ENCODE measurements around the gene ACBD4. TPM values are rescaled to one million over a fixed set of nuclear protein-coding genes. Genes with fewer than 3 reads are reported as not detected.
"Not testable (repeated sequence)": the region's sequence is repeated elsewhere in the genome, so short reads cannot be mapped to it uniquely, and the experiment has no call there.

ACBD4 gene
- total RNA-seq, 1 donor from 2014 or later, result 3.1 TPM

DNA sequence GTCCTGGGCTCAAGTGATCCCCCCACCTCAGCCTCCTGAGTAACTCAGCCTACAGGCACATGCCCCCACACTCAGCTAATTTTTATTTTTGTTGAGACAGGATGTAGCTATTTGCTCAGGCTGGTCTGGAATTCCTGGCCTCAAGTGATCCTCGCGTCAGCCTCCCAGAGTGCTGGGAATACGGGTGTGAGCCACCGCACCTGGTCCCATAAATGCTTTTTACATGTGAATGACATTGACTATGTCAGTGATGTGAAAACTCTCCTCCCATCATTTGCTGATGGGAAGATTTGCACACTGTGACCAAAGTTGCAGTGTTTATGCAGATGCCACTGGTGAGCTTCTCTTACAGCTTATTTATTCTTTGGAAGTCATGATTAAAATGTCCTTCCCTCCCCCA is 18.2 kb upstream of the ACBD4 start:
- peaks cover 36 to 63% (median 60%) of the 10 kb centered on the region in 3 donors for H3K36me3 ChIP-seq (ENCODE audit: control insufficient read depth in 3 of 3, insufficient read depth in 3 of 3, low read length in 3 of 3)
- no peak overlapping the region for H3K9ac ChIP-seq (ENCODE audit: low read depth in 1 of 3, low read length in 3 of 3)
- peaks cover 11 to 24% (median 13%) of the 10 kb centered on the region in 3 donors for H3K4me1 ChIP-seq (ENCODE audit: control insufficient read depth in 3 of 3, insufficient read depth in 3 of 3, low read length in 3 of 3)
- H3K9me3 ChIP-seq (ENCODE audit: control insufficient read depth in 3 of 3, low read length in 3 of 3), result no peaks in the 10 kb centered on the region
- H3K4me3 ChIP-seq (ENCODE audit: low read length in 3 of 3), result no peak overlapping the region
- H3K27me3 ChIP-seq (ENCODE audit: control insufficient read depth in 3 of 3, insufficient read depth in 3 of 3, low read length in 3 of 3), result no peaks in the 10 kb centered on the region
- no peak overlapping the region for H3K27ac ChIP-seq (ENCODE audit: low read depth, low read length)

DNA sequence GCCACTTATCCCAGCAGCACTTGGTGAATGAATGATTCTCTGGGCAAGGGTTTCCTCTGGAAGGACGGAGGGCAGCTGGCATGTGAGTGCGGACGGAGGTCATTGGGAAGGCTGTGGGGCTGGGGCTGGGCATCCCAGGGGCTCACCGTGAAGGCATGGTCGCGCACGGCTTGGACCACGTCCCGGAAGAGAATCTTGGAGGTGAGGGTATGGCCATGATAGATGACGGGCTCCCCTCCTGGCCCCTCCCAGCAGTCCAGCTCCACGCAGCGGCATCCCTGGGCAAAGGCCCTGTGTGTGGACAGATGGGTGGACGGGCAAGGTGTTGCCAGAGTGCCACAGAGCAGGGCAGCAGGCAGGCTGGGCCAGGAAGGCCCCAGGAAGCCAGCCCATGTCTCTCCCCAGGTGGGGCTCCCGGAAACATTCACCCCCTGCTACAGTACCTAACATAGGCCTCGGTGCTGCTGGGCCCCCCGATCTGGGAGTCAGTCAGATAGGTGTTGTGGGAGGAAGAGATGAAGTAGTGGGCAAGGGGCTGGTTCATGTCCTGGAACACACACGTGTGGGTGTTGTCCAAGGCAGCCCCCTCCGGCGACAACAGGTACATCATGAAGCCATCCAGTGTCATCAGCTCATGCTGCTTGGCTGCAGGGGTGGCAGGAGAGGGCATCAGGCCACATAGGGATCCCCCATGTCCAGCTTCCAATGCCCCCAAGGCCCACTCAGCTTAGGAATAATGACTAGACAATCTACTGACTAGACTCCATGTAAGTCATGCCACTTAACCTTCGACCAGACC is 17.4 kb upstream of the ACBD4 start:
- Histone ChIP-seq H3K4me1 (ENCODE audit: control insufficient read depth in 3 of 3, insufficient read depth in 3 of 3, low read length in 3 of 3) (peaks cover 9 to 24% (median 9%) of the 10 kb centered on the region in 3 donors), H3K9me3 (ENCODE audit: control insufficient read depth in 3 of 3, low read length in 3 of 3) (no peaks in the 10 kb centered on the region), H3K27ac (ENCODE audit: low read depth, low read length) (no peak overlapping the region), H3K27me3 (ENCODE audit: control insufficient read depth in 3 of 3, insufficient read depth in 3 of 3, low read length in 3 of 3) (no peaks in the 10 kb centered on the region), H3K4me3 (ENCODE audit: low read length in 3 of 3) (no peak overlapping the region), H3K36me3 (ENCODE audit: control insufficient read depth in 3 of 3, insufficient read depth in 3 of 3, low read length in 3 of 3) (peaks cover 35 to 56% (median 54%) of the 10 kb centered on the region in 3 donors), H3K9ac (ENCODE audit: low read depth in 1 of 3, low read length in 3 of 3) (peak overlapping the region in 1 of 3 donors; percentile 40)

DNA sequence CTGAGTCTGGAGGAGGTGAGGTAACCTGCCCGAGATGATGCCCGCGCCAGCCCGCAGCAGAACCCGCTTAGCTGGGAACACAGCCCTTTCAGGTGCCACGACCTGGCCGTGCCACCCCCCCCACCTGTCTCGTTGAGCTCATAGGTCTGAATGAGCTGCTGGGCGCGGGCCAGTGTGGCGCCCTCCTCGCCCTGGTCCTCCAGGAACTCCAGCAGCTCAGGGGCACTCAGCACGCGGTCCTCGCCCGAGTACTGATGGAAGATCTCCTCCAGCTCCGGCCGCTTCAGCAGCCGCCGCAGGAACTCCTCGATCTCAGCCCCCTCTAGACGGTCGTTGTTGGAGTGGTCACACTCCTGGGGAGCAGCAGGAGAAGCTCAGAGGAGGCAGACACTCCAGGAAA is 16.8 kb upstream of the ACBD4 start:
- Histone ChIP-seq H3K4me1 (ENCODE audit: control insufficient read depth in 3 of 3, insufficient read depth in 3 of 3, low read length in 3 of 3) (peaks cover 7 to 24% (median 8%) of the 10 kb centered on the region in 3 donors), H3K36me3 (ENCODE audit: control insufficient read depth in 3 of 3, insufficient read depth in 3 of 3, low read length in 3 of 3) (peaks cover 31 to 50% (median 48%) of the 10 kb centered on the region in 3 donors)

DNA sequence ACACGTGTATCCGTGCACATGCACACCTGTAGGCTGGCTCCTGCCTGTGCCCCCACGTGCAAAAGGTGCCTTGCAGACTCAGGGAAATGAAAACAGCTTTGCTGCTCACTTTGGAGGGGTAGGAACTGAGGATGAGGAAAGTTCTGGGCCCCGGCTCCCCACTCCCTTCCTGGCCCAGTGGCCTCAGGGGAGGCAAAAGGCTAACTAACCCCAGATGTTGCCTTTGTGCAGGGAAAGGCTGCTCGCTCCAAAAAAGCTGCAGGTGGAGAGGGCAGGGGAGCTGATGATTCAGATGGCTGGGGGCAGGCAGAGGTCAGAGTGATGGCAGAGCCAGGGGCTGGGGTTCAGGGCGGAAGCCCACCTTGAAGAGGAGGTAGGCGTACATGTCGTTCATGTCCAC is 15.5 kb upstream of the ACBD4 start:
- H3K27ac ChIP-seq (ENCODE audit: low read depth, low read length), result no peak overlapping the region
- peaks cover 31 to 45% (median 39%) of the 10 kb centered on the region in 3 donors for H3K36me3 ChIP-seq (ENCODE audit: control insufficient read depth in 3 of 3, insufficient read depth in 3 of 3, low read length in 3 of 3)
- no peaks in the 10 kb centered on the region for H3K9me3 ChIP-seq (ENCODE audit: control insufficient read depth in 3 of 3, low read length in 3 of 3)
- H3K4me3 ChIP-seq (ENCODE audit: low read length in 3 of 3), result no peak overlapping the region
- no peaks in the 10 kb centered on the region for H3K27me3 ChIP-seq (ENCODE audit: control insufficient read depth in 3 of 3, insufficient read depth in 3 of 3, low read length in 3 of 3)
- no peak overlapping the region for H3K9ac ChIP-seq (ENCODE audit: low read depth in 1 of 3, low read length in 3 of 3)
- H3K4me1 ChIP-seq (ENCODE audit: control insufficient read depth in 3 of 3, insufficient read depth in 3 of 3, low read length in 3 of 3), result peaks cover 19 to 31% (median 21%) of the 10 kb centered on the region in 3 donors

More for the DNA sequence above, 16.8 kb upstream of the ACBD4 start:
- H3K9me3 ChIP-seq (ENCODE audit: control insufficient read depth in 3 of 3, low read length in 3 of 3), result no peaks in the 10 kb centered on the region
- no peak overlapping the region for H3K27ac ChIP-seq (ENCODE audit: low read depth, low read length)
- no peak overlapping the region for H3K9ac ChIP-seq (ENCODE audit: low read depth in 1 of 3, low read length in 3 of 3)
- no peaks in the 10 kb centered on the region for H3K27me3 ChIP-seq (ENCODE audit: control insufficient read depth in 3 of 3, insufficient read depth in 3 of 3, low read length in 3 of 3)
- H3K4me3 ChIP-seq (ENCODE audit: low read length in 3 of 3), result no peak overlapping the region

DNA sequence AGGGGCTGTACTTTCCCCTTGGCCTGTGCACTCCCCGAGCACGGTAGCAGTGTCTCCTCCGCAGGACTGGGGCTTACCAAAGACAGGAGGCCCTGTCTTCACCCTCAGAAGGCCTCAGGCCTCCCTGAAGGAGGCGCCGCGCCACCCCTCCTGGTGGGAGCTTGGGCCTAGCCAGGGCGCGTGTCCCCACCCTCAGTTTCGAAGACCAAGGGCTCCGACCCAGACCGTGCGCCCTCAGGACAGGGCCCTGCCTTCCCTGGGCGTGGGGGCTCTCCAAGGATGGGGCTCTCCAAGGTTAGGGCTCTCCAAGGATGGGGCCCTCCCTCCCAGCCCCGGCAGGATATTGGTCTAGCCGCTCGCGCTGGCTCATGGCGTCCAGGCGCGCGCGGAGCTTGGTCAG is 14.9 kb upstream of the ACBD4 start:
- H3K27ac ChIP-seq (ENCODE audit: low read depth, low read length), result no peak overlapping the region
- no peaks in the 10 kb centered on the region for H3K9me3 ChIP-seq (ENCODE audit: control insufficient read depth in 3 of 3, low read length in 3 of 3)
- peaks cover 31 to 41% (median 35%) of the 10 kb centered on the region in 3 donors for H3K36me3 ChIP-seq (ENCODE audit: control insufficient read depth in 3 of 3, insufficient read depth in 3 of 3, low read length in 3 of 3)

DNA sequence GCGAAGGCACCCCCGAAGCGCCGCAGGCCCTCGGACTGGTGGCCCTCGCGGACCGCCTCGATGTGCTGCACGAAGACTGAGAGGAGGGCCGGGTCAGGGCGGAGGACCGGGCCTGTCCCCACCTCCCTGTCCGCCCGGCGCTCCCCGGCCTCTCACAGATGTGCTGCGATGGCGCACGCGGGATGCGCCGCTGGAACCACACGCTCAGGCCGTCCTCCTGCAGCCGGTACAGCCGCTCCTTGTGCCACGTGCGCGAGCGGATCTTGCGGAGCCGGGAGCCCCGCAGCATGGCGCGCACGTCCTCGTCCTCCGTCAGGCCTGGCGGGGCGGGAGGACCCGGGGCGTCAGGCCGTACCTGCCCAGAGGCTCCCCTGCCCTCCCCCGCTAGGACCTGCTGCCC is 14.4 kb upstream of the ACBD4 start:
- no peaks in the 10 kb centered on the region for H3K9me3 ChIP-seq (ENCODE audit: control insufficient read depth in 3 of 3, low read length in 3 of 3)
- peaks cover 19 to 32% (median 22%) of the 10 kb centered on the region in 3 donors for H3K4me1 ChIP-seq (ENCODE audit: control insufficient read depth in 3 of 3, insufficient read depth in 3 of 3, low read length in 3 of 3)
- no peak overlapping the region for H3K4me3 ChIP-seq (ENCODE audit: low read length in 3 of 3)
- no peak overlapping the region for H3K27ac ChIP-seq (ENCODE audit: low read depth, low read length)
- no peak overlapping the region for H3K9ac ChIP-seq (ENCODE audit: low read depth in 1 of 3, low read length in 3 of 3)
- H3K36me3 ChIP-seq (ENCODE audit: control insufficient read depth in 3 of 3, insufficient read depth in 3 of 3, low read length in 3 of 3), result peaks cover 31 to 36% (median 31%) of the 10 kb centered on the region in 3 donors
- no peaks in the 10 kb centered on the region for H3K27me3 ChIP-seq (ENCODE audit: control insufficient read depth in 3 of 3, insufficient read depth in 3 of 3, low read length in 3 of 3)

More for the DNA sequence above, 14.9 kb upstream of the ACBD4 start:
- no peaks in the 10 kb centered on the region for H3K27me3 ChIP-seq (ENCODE audit: control insufficient read depth in 3 of 3, insufficient read depth in 3 of 3, low read length in 3 of 3)
- H3K9ac ChIP-seq (ENCODE audit: low read depth in 1 of 3, low read length in 3 of 3), result no peak overlapping the region
- no peak overlapping the region for H3K4me3 ChIP-seq (ENCODE audit: low read length in 3 of 3)
- H3K4me1 ChIP-seq (ENCODE audit: control insufficient read depth in 3 of 3, insufficient read depth in 3 of 3, low read length in 3 of 3), result peaks cover 19 to 32% (median 22%) of the 10 kb centered on the region in 3 donors

DNA sequence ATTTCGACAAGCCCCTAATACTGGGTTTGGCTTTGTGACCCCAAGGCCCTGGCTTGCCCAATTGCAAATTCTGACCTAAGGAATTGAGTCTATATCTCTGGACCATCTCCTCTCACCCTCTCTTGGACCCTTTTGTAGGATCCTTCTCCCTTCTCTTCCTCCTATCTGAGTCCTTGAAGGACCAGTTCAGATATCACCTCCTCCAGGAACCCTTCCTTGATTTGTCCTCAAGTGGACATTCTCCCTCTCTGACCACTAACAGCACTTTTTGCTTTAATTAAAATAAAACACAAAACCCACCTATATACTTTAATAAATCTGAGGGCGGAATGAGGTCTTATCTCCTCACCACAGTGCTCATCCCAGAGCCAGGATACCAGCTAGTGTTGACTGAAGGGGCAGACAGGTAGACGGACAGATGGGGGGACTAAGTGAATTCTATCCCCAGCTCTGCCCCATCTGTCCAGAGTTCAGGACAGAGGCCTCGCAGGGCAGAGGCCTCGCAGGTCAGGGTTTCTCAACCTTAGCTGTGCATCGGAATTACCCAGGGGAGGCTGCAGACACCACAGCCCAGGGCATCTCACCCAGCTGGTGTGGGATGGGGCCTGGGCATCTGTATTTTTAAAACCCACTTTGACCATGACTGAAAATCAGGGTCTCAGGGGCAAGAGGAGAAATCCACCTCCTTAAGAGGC is 12.3 kb upstream of the ACBD4 start:
- Histone ChIP-seq H3K27ac (ENCODE audit: low read depth, low read length) (peak overlapping the region; percentile 51), H3K9ac (ENCODE audit: low read depth in 1 of 3, low read length in 3 of 3) (no peak overlapping the region), H3K4me3 (ENCODE audit: low read length in 3 of 3) (no peak overlapping the region), H3K9me3 (ENCODE audit: control insufficient read depth in 3 of 3, low read length in 3 of 3) (no peaks in the 10 kb centered on the region), H3K36me3 (ENCODE audit: control insufficient read depth in 3 of 3, insufficient read depth in 3 of 3, low read length in 3 of 3) (peaks cover 16 to 20% (median 19%) of the 10 kb centered on the region in 3 donors), H3K27me3 (ENCODE audit: control insufficient read depth in 3 of 3, insufficient read depth in 3 of 3, low read length in 3 of 3) (no peaks in the 10 kb centered on the region), H3K4me1 (ENCODE audit: control insufficient read depth in 3 of 3, insufficient read depth in 3 of 3, low read length in 3 of 3) (peaks cover 37 to 49% (median 40%) of the 10 kb centered on the region in 3 donors)

DNA sequence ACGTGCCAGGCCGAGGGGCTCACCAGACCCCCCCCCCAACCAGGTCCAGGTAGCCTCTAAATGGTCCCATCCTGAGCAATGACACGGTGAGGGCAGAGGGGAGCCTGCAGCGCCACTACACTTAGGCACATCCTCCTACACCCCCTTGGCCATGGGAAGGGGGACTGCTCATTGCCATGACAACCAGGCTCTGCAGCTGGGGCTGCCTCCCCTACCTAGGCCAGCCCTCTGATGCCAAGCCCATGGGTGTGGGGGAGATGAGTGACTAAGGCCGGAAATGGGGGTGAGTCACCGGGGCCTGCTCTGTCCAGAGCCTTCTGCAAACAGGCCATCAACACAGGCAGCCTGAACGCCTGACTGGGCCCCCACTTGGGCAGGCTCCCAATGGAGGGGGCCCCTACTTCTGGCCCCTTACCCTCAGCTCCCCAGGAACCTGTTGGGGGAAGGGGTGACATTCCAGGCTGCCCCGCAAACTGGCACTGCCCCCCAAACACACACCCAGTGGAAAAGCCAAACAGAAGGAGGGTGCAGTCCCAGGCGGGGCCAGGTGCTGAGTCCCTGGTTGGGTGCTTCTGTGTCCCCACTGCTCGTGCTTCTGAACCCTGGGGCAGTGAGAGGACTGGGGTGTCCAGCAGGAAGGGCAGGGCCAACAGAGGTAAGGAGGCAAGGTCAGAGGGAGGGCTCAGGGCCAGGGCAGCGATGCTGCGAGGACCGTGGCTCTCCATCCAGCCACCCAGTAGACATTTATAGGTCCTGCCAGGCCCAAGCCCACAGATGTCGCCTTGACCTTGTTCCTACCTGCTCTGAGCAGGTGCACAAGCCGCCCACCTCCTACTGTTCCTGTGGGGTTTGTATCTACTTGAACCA is 11.3 kb upstream of the ACBD4 start:
- Histone ChIP-seq H3K9ac (ENCODE audit: low read depth in 1 of 3, low read length in 3 of 3) (peak overlapping the region in 2 of 3 donors; percentile 20 to 33), H3K36me3 (ENCODE audit: control insufficient read depth in 3 of 3, insufficient read depth in 3 of 3, low read length in 3 of 3) (peaks cover 11 to 12% (median 12%) of the 10 kb centered on the region in 3 donors), H3K4me3 (ENCODE audit: low read length in 3 of 3) (peak overlapping the region in 1 of 3 donors; percentile 14), H3K27me3 (ENCODE audit: control insufficient read depth in 3 of 3, insufficient read depth in 3 of 3, low read length in 3 of 3) (no peaks in the 10 kb centered on the region), H3K27ac (ENCODE audit: low read depth, low read length) (peak overlapping the region; percentile 51), H3K4me1 (ENCODE audit: control insufficient read depth in 3 of 3, insufficient read depth in 3 of 3, low read length in 3 of 3) (peaks cover 46 to 58% (median 49%) of the 10 kb centered on the region in 3 donors), H3K9me3 (ENCODE audit: control insufficient read depth in 3 of 3, low read length in 3 of 3) (no peaks in the 10 kb centered on the region)

DNA sequence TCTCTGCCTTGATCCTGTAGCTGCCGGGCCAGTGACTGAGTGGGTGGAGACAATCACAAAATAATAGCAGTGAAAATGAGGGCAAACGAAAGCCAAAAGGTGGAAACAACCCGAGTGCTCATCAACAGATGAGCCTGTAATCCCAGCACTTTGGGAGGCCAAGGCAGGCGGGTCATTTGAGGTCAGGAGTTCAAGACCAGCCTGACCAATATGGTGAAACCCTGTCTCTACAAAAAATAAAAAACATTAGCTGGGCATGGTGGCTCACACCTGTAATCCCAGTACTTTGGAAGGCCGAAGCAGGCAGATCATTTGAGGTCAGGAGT is 10.7 kb upstream of the ACBD4 start:
- H3K27ac ChIP-seq (ENCODE audit: low read depth, low read length), result peak overlapping the region; percentile 51

More for the DNA sequence above, 10.7 kb upstream of the ACBD4 start:
- H3K36me3 ChIP-seq (ENCODE audit: control insufficient read depth in 3 of 3, insufficient read depth in 3 of 3, low read length in 3 of 3); H3K9me3 ChIP-seq (ENCODE audit: control insufficient read depth in 3 of 3, low read length in 3 of 3); H3K4me3 ChIP-seq (ENCODE audit: low read length in 3 of 3); H3K27me3 ChIP-seq (ENCODE audit: control insufficient read depth in 3 of 3, insufficient read depth in 3 of 3, low read length in 3 of 3): not testable (repeated sequence)
- H3K4me1 ChIP-seq (ENCODE audit: control insufficient read depth in 3 of 3, insufficient read depth in 3 of 3, low read length in 3 of 3), result peaks cover 52 to 64% (median 55%) of the 10 kb centered on the region in 3 donors
- peak overlapping the region in 2 of 3 donors; percentile 20 to 33 for H3K9ac ChIP-seq (ENCODE audit: low read depth in 1 of 3, low read length in 3 of 3)

All from skeletal muscle tissue (tissue), 4 donors.